ENCODE measurements around the gene XDH. TPM values are rescaled to one million over a fixed set of nuclear protein-coding genes. Genes with fewer than 3 reads are reported as not detected.

Gene XDH
- total RNA-seq, 2 donors from 2014 or later, result not detected

DNA sequence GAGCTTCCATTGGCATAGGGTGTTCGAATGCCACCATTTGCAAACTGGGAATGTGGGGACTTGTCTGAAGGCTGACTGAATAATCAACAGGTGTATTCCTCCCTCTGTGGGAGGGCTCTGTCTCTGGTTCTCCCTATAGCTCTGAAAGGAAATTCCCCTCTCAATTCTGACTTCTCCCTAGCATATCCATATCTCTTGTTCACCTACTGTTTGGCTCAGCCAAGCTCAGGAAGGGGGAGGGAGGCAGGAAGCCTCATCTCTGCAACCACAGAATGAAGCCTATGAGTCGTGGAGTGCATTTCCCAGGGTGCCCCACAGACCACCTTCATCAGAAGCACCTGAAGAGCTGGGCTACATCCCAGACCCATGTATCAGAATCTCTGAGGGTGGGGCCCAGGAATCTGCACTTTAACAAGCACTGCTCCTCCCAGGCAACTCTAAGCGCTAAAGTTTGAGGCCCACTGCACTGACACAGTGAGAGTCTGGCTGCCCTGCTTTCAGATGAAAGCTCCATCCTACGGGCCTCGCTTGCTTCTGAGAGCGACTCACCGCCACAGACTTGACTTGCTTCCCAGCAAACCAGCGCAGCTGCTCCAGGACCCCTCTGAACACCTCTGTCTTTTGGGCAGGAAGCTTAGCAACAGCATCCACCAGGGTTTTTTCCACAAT is 32.0 kb downstream of the XDH start:
- no peak for DNase-seq (ENCODE audit: low spot score)
- no peaks in the 10 kb centered on the region for H3K27me3 ChIP-seq

GRCh38 chr2:31381601-31382000 is 32.9 kb downstream of the XDH start:
- H3K27me3 ChIP-seq, result no peaks in the 10 kb centered on the region
- H3K4me1 ChIP-seq, result no peaks in the 10 kb centered on the region
- no peak overlapping the region for H3K27ac ChIP-seq
- no peaks in the 10 kb centered on the region for H3K9me3 ChIP-seq
- H3K4me3 ChIP-seq, result no peak overlapping the region
- no peak for DNase-seq (ENCODE audit: low spot score)
- H3K36me3 ChIP-seq, result no peaks in the 10 kb centered on the region
- no peak for TF ChIP-seq CTCF (IDR thresholded peaks at IDR 0.05)

More for the DNA sequence above, 32.0 kb downstream of the XDH start:
- TF ChIP-seq CTCF (IDR thresholded peaks at IDR 0.05), result no peak
- H3K9me3 ChIP-seq, result no peaks in the 10 kb centered on the region
- no peaks in the 10 kb centered on the region for H3K36me3 ChIP-seq
- no peak overlapping the region for H3K27ac ChIP-seq
- H3K4me3 ChIP-seq, result no peak overlapping the region
- H3K4me1 ChIP-seq, result no peaks in the 10 kb centered on the region

DNA sequence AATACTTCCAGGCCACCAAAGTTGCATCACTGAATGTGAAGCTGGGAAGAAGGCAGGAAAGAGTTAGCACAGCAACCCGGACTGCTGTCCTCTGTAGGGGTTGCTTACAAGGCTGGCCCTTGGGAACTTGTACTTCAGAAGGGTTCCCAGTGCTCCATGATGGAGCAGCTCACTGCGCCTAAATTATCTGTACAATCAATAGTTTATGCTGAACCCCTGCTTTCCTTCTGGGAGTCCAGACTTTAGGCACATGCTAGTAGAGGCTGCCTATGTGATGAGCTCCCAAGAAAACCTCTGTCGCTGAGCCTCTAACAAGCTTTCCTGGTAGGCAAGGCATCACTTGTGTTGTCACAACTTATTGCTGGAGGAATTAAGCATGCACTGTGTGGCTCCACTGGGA is 34.3 kb downstream of the XDH start:
- Histone ChIP-seq H3K4me1 (no peaks in the 10 kb centered on the region), H3K27me3 (no peaks in the 10 kb centered on the region), H3K36me3 (no peaks in the 10 kb centered on the region), H3K27ac (no peak overlapping the region), H3K4me3 (no peak overlapping the region), H3K9me3 (no peaks in the 10 kb centered on the region)
- DNase-seq (ENCODE audit: low spot score), result no peak
- no peak for TF ChIP-seq CTCF (IDR thresholded peaks at IDR 0.05)

GRCh38 chr2:31379747-31380146 is 34.8 kb downstream of the XDH start:
- no peak overlapping the region for H3K27ac ChIP-seq
- no peaks in the 10 kb centered on the region for H3K9me3 ChIP-seq
- H3K27me3 ChIP-seq, result no peaks in the 10 kb centered on the region
- H3K36me3 ChIP-seq, result no peaks in the 10 kb centered on the region
- DNase-seq (ENCODE audit: low spot score), result no peak
- H3K4me1 ChIP-seq, result no peaks in the 10 kb centered on the region
- no peak overlapping the region for H3K4me3 ChIP-seq
- no peak for TF ChIP-seq CTCF (IDR thresholded peaks at IDR 0.05)

GRCh38 chr2:31378791-31379501 is 35.6 kb downstream of the XDH start:
- no peaks in the 10 kb centered on the region for H3K36me3 ChIP-seq
- no peaks in the 10 kb centered on the region for H3K9me3 ChIP-seq
- H3K4me1 ChIP-seq, result no peaks in the 10 kb centered on the region
- H3K27ac ChIP-seq, result no peak overlapping the region
- no peak for TF ChIP-seq CTCF (IDR thresholded peaks at IDR 0.05)
- H3K4me3 ChIP-seq, result no peak overlapping the region
- DNase-seq (ENCODE audit: low spot score), result no peak
- no peaks in the 10 kb centered on the region for H3K27me3 ChIP-seq
